ENCODE results near the gene HIRA.

HIRA gene

DNA sequence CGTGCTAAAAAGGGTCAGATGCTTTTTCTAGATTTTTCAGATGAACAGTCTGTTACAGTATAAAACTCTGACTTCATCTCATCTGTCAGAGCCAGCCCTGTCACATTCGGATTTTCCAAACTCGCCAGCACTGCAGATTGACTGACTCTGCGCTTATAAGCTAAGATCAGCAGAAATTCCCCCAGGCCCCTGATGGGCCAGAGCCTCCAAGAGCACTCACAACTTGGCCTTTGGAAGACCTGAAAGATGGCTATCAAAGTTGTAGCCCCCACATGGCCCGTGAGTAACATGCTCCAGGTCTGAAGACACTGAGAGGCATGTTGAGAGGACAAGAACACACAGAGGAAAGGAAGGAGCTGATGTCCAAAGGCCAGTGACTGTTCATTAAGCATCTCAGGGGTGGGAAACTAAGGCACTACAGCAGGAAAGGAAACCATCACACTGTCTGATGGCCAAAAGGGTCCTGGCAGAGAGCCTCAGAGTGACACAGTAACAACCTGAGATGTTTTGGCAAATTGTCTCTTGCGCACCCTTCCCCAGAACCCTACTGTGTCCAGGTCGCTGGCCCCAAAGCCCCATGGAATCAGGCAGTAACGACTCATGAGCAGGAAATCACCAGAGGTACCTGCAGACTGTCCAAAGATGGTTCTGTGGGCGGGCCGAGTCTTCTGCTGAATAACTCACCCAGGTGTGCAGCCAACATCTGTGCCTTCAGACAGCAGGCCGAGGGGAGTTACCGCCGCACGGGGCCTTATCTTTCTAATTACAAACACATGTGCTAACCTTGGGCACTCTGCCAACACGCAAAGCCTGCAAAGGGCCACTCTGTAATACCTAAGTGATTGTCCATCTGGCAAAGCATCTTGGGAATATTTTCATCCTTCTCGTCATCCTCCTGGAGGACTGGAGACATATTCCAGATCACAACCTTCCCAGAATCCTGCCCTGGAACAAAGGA is 23.6 kb downstream of the HIRA start:
- DNase-seq = no peak

DNA sequence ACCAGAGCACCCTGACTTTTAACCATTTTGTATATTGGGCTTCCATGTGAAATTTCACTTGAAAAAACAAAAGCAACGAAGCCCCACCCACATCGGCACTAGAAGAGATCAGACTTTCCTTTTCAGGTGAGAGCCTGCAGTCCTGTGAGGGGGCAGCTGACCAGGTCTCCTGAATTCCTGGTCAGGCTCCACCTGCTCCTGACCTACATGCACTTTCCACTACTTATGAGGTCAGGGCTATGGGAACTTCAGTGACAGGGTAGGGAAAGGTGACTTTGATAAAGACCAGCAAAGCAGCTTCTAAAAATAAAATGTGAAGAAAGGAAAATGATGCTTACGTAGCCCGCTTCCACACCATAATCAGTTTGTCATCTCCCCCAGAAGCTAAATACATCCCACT is 24.7 kb downstream of the HIRA start:
- DNase-seq = no peak

DNA sequence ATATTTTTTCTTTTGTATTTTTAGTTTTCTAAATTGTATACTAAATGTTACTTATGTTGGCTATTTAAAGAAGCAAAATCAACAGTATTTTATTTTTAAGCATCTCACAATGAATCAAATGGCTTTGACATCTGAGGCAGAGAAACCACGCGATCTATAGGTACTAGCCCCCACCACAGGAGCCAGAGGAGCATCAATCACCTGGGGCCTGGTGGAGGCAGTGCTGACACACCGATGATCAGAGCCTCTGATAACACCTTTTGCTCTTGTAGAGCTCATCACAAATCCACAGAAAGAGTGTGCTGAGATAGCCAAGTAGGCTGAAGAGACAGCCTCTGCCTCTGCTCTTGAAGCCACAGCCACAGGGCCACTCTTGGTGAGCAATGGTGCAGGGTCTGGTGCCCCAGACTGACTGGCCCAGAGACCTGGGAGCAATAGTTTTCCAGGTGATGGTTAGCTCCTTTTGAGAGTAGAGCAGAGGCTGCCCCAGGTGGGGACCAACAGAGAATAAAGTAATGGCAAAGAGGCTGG is 25.2 kb downstream of the HIRA start:
- DNase-seq = no peak

DNA sequence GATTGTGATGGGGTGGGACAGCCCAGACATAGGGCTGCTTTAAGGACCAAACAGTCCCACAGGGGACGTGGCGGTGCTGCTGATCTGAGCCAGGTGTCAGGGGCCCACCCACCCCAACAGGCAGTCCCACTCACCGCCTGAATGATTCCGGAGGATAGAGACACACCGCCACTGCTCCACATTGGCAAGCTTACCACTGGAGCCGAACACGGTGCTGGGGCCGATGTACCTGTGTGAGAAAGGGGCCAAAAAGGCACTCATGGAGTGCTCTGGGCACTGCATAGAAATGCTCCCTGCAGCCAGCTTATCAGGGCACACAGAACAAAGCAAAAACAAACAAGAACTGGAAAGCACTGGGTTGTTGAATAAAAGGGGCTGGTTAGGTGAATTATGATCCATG is 25.9 kb downstream of the HIRA start:
- no peak for DNase-seq

DNA sequence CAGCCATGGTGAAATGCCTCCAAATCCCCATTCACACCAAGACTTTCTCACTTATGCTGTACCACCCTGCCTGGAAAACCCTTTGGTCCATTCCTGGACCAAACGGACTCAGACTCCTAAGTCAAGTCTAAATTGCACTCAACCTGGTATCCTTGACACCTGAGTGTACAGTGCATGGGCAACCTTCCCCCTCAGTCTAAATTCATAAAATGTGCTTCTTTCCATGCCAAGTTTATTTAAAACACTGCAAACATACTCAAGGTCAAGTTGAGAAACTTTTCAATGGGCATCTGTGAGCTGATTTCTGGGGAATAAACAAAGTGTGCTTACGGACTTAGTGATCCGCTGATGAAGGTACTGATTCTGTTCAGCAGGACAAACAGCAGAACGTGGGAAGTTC is 26.4 kb downstream of the HIRA start:
- no peak for DNase-seq

DNA sequence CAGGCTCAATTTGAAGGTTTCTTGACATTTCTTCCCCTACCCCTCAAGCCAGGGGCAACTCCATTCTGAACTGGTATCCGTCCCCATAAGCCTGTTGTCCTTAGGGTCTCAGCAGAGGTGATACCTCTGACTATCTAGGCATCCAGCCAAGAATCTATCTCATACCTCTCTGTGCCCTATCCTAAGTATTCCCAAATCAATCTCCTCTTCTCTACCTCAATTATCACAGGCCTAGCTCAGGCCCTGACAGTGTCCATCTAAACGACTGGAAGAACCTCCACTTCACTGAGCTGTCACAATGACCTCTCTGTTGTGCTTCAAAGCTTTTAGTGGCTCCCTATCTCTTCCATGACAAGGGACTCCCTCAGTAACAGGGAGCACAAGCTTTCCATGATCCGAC is 26.9 kb downstream of the HIRA start:
- DNase-seq = no peak

DNA sequence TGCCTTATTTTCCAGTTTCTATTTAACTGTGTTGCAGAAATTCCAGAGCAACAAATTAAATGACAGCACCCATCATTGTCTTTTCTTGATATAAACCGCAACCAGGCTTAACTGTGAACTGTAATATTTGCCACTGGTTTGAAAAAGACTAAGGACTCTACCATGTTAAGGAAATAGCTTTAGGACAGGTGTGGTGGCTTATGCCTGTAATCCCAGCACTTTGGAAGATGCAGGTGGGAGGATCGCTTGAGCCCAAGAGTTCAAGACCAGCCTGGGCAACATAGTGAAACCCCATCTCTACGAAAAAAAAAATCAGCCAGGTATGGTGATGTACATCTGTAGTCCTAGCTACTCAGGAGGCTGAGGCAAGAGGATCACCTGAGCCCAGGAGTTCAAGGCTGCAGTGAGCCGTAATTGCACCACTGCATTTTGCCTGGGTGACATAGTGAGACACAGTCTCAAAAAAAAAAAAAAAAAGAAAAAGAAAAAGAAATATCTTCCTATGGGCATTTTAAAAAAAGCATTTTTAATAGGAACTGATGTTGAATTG is 28.8 kb downstream of the HIRA start:
- no peak for DNase-seq

DNA sequence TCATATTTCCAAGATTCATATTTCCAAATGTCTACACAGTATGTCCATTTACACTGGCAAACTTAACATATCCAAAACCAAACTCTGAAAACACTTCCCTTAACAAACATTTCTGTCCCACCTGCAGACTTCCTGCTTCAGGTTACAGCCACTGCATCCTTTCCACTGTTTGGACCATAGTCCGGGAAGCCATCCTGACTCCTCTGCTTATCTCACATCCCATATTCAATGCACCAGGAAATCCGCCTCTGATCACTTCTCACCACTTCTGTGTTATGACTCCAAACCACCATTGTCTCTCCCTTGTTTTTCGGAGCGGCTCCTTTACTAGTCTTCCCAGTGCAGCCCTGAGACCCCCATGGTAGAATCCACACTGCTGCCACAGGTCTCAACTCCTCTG is 30.1 kb downstream of the HIRA start:
- DNase-seq = no peak

DNA sequence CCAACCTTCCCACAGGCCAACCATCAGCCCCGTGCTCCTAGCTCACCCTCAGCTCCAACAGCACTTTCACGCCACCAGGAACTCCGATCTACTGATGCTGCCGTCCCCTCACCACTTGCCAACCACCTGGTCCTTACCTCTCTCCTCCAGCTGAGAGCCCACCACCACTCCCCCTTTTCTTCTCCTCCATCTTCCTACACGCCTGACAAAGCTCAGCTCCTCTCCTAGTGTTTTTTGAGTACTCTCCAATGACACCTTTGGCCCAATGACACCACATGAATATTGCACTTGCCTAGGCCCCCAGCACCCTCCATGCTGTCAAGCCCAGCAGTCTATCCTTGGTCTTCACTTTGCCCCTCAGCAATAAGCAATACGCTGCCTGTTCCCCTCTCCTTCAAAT is 30.7 kb downstream of the HIRA start:
- DNase-seq = no peak

DNA sequence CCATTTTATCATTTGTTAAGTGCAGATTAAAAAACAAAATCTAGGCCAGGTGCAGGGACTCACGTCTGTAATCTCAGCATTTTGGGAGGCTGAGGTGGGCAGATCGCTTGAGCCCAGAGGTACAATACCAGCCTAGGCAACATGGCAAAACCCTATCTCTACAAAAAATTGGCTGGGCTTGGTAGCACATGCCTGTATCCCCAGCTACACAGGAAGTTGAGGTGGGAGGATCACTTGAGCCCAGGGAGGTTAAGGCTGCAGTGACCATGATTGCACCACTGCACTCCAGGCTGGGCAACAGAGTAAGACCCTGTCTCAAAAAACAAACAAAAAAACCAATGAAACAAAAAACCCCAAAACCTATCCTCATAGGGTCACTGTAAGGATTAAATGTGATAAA is 32.9 kb downstream of the HIRA start:
- DNase-seq = no peak

DNA sequence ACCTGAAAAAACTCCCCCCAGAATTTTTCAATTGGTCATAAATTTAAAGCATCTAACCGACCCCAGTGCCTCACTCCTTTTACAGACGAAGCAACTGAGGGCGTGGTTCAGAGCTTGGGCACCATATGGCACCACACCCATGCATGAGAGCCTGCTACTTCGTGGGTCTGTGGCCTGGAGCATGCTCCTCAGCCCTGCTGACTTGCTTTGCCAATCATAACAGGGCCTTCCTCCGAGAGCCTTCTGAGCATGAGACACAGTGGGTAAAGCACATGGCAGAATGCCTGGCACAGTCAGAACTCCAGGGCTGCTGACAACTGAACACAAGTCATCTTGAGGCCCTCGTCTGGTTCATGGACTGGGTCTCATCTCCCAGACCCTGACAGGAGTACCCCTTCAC is 33.3 kb downstream of the HIRA start:
- DNase-seq = no peak

DNA sequence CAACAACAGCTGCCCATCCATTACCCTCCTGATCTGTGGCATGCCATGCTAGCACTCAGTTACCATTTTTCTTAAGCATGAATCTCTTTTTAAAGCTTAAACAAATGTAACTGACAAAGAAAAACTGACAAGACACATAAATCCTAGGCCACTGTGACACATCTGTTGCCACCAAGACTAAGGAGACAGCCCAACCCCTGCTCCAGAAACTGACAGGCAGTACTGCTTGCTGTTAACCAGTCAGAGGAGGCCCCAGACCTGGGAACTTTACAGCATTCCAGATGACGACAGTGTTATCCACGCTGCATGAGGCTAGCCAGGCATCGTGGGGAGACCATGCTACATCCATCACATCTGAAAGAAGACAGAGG is 33.8 kb downstream of the HIRA start:
- no peak for DNase-seq

DNA sequence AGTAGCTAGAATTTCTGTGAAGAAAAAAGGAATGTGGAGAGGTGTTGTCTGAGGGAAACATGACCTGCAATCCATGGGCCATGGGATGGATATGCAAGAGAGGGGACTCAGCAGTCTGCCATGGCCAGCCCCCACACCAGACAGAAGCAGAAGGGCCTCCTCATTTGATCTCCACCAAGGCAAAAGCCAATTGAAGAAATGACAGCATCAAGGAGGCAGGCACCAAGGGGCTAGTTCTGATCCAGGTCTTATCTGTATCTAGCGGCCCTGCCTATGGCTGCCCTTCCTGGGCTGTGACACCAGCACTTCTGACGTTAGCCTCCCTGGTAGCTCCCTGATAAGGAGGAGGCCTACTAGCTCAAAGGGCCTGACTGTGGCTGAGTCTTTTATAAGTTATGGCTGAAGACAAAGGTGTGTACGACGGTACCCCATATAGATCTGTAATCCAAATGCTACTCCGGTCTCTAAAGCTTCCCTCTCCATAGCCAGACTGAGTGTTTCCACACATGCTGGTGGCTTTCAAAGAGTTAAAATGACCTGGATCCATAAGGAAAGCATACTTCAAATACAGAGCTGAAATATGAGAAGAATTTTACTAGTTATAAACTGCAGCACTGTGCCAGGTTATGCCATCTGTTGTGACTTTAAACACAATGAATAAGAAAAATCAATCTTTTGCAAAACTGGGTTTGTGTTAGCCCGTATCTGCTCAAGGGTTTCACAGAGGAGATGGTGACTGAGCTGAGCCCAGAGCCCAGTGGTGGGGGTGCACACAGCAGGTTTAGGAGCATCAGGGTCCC is 34.4 kb downstream of the HIRA start:
- no peak for DNase-seq

DNA sequence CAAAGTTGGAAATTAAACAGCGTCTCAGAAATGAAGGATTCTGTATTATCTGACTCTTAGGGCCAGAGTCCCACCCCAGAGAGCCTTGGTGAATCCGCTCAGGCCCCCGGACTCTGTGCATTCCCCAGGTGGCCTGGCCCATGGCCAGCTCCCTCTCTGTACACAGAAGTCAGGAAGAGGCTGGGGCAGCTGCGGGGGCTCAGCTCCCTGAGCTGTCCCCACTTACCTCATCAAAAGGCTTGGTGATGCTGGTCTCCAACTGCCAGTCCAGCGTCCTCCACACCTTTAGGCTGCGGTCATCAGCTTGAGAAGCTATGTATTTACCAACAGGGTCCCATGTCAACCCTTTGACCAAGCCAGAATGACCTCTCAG is 35.0 kb downstream of the HIRA start:
- DNase-seq = no peak

DNA sequence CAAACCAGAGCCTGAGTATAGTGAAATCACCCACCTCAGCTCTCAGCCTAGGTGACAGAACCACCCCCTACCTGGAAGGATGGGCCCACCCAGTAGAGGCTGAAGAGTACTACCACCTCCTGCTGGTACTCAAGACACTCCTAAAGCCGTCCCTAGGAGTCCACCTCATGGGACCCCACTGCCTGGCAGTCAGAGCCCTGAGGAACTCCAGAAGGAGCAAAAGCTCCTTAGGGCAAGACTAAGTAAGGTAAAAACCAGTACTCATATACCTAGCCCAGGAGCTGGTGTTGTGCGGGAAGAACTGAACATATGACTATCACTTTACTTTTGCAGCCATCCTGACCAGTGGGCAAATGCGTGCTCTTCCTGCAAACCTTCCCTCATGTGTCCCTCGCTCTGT is 36.3 kb downstream of the HIRA start:
- no peak for DNase-seq

DNA sequence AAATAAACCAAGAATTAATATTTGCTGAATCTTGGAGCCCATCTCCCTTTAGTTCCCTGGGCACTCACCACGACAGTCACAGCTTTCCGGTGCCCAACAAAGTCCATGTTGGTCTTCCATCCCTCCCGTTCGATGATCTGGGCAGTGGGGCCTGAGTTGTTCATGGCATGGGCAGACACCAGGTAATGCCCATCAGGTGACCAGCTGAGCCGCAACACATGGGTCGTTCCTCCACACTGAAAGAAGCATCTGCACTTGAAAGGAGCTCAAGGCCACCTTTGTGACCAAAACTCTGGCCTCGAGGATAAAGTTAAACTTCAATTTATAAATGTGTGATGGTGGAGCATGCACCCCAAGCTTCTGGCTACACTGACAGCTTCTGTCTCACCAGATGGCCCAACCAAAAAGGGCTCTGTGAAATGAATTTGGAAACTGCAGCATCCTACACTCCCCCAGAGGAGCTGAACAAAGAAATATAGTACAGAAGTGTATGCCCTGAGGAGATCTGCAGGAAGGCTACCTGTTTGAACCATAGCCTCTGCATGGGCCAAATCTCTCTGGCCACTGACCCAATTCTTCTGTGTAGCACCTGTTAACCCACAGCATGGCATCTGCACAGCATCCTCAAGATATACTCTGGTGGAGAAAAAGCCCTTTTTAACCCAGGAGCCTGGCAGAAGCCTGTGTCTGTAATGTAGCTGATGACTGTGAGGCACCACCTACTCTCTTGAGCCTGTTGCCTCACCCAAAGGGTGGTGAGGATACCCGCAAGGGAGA is 37.1 kb downstream of the HIRA start:
- DNase-seq = no peak

DNA sequence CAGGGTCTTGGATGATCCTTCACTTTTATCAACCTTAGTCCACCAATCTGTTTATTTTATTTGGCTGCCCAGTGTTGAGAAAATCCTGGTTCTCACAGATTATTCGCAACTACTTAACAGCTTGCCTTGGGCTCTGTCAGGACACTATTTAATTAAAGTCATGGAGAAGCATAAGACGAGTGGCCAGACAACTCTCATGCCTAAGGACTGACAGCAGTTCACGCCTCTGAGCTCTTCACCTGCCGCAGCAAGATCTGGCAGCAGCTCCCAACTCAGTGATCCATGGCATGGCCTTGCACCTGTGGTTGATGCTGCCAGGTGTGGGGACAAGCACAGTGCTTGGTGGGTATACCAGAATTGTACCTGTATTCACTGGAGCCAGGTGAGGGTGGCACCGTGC is 37.8 kb downstream of the HIRA start:
- DNase-seq = no peak

DNA sequence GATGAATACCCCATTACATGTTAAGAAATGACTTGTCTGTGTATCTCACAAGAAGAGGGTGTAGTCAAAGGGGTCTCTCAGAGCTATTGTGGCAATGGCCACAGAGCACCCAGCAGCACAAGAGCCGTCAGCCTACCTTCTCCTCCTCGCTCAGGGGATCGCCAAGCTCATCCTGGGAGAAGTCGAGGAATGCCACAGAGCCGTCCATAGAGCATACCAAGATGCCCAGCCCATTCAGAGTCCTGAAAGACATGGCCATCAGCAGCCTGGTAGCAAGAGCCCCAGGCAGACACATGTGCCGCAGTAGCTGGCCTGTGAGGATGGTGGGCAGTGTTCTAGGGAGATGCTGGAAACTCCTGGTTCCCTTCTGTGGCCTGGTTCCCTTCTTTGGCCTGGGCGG is 44.0 kb downstream of the HIRA start:
- no peak for DNase-seq

DNA sequence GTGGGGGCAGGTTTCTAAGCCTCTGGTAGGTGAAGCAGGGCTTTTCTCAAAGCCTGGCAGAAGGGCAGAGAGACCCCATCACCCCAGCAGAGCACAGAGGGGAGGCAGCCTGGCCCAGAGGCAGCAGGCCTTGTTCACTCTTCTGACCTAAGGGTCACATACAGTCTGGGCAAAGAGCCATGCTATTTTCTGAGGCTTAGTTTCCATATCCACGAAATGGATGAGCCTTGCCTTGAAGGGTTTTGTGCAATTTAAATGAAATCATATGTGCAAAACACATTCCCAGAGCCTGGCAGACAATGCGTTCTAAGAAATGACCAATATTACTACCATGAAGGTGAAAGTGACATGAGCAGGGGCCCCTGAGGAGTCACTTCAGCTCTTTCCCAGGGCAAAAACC is 44.5 kb downstream of the HIRA start:
- no peak for DNase-seq

DNA sequence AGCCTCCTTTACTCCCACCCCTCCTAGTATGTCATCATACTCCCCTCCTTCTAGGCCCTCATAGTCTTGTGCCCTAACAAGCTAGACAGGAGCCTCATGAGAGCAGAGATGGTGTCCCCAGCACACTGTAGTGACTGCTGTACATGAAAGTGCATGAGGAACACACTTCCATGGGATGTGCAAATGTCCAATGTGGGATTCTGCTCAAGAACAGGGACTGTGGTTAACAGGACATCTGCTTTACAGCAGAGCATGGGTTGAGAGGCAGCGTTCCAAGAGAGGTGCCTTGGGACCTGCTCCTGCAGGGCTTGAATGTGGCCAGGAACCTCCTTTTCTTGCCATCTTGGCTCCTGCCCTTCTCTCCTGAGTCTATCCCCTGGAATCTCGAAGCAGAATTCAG is 45.3 kb downstream of the HIRA start:
- no peak for DNase-seq

DNA sequence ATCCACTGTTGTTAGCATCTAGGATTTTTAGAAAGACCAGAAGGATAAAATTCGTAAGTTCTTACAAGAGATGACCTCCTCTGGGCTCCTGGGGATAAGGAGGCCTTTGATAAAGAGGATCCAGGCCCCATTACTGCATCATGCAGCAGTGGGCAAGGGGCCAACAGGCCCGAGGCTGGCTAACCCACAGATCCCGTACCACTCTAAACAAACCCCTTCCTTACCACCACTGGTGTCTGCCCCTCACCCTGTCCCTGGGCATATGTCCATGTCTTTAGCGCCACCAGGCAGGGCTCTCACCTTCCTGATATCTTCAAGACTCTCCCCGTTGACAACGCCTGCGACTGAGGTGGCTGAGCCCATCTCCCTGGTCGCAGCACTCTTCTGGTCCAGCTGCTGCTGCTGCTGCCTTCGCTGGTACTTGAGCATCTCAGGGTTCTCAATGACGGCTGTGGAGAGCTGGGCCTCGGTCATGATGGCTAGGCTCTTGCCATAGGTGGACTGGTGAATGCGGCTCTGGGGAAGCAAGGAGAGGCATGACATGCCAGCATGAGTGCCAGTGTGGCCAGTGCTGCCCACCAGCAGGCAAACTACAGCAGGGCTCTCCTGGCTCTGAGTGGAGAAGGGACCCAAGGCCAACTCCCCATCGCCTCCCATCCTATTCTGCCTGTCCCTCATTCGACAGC is 46.2 kb downstream of the HIRA start:
- DNase-seq = no peak

DNA sequence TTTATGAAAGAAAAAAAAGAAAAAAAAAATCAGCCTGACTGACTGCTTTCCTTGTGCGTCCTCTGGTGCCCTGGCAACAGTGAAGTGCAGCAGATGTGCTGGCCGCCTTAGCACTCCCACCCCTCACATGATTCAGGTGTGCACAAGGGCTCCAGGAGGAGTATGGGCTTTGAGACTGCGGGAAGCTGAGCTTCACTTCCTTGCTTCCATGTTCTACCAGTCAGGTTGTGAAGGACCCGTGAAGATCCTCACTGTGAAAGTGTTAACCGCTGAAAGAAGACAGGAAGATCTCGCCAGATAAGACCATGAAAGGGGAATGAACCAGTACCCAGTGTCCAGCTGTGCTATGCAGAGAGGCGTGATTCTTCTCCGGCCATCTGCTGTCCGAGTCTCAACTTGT is 48.2 kb downstream of the HIRA start:
- DNase-seq = no peak
